HL-60 (cell line): Measurements from ENCODE around the gene CPLX1.

Source experiments
- DNase-seq, 2 experiments: peaks; one replicate each; pipeline ENCODE4 v3.0.0-alpha.2; 2010 to 2020; ENCODE audit warnings: low read depth in 1 of 2, low spot score in 1 of 2
- H3K27ac ChIP-seq: fragments of 250-450 bp; sonication (Bioruptor Pico); replicated peaks from 2 replicates; pipeline ENCODE4 v1.5.1; 2020; ENCODE audit warnings: mild to moderate bottlenecking, moderate library complexity
- H3K27me3 ChIP-seq: fragments of 250-450 bp; sonication (Bioruptor Pico); 2 replicates; pipeline ENCODE4 v1.5.1; 2021; ENCODE audit warnings: mild to moderate bottlenecking, moderate library complexity; ENCODE audit not compliant: insufficient read depth, poor library complexity, severe bottlenecking
- H3K4me3 ChIP-seq: replicated peaks from 2 replicates; pipeline ENCODE4 v1.5.1; 2011; ENCODE audit warnings: mild to moderate bottlenecking, control low read depth, low read length; ENCODE audit not compliant: insufficient read depth
- CTCF ChIP-seq: IDR thresholded peaks from one replicate; pipeline ENCODE4 v1.5.1; 2011; ENCODE audit warnings: low read length, control low read depth, inconsistent platforms; ENCODE audit not compliant: insufficient read depth
- GABPA ChIP-seq: IDR thresholded peaks from 2 replicates; pipeline ENCODE4 v1.6.1; 2012; ENCODE audit warnings: low read depth
- POLR2AphosphoS5 ChIP-seq: IDR thresholded peaks from 2 replicates; pipeline ENCODE4 v1.6.1; 2012; ENCODE audit warnings: low read depth
- REST ChIP-seq: IDR thresholded peaks from 2 replicates; pipeline ENCODE4 v1.6.1; 2012; ENCODE audit warnings: low read depth; ENCODE audit not compliant: insufficient replicate concordance
- SPI1 ChIP-seq: IDR thresholded peaks from 2 replicates; pipeline ENCODE4 v1.6.1; 2012; ENCODE audit warnings: low read depth, mild to moderate bottlenecking, borderline replicate concordance

The CPLX1 gene

GRCh38 chr4:830601-831482, 4.9 kb upstream of the CPLX1 start:
- H3K27me3 ChIP-seq, result peaks cover 25% of the 10 kb centered on the region
- TF ChIP-seq CTCF, result no peak
- TF ChIP-seq REST, result no peak
- TF ChIP-seq POLR2AphosphoS5, result no peak
- no peak for TF ChIP-seq GABPA
- no peak for TF ChIP-seq SPI1
- H3K4me3 ChIP-seq, result no peak overlapping the region
- H3K27ac ChIP-seq, result no peak overlapping the region
- no peak for DNase-seq

GRCh38 chr4:829761-830600, 4.1 kb upstream of the CPLX1 start:
- Histone ChIP-seq H3K4me3 (no peak overlapping the region), H3K27me3 (peaks cover 28% of the 10 kb centered on the region), H3K27ac (no peak overlapping the region)
- DNase-seq, result no peak
- TF ChIP-seq POLR2AphosphoS5 (no peak), SPI1 (no peak), REST (no peak), CTCF (no peak), GABPA (no peak)

- TF ChIP-seq CTCF (no peak), POLR2AphosphoS5 (no peak), REST (no peak), SPI1 (no peak), GABPA (no peak)
- H3K4me3 ChIP-seq, result no peak overlapping the region
- peaks cover 35% of the 10 kb centered on the region for H3K27me3 ChIP-seq
- DNase-seq, result no peak
- no peak overlapping the region for H3K27ac ChIP-seq
Observed at GRCh38 chr4:829291-829690, 3.4 kb upstream of the CPLX1 start.
